Upper lobe of right lung (tissue), 1 donor: ENCODE measurements around the gene FAXC. TPM values are rescaled to one million over a fixed set of nuclear protein-coding genes. Genes with fewer than 3 reads are reported as not detected.

Source experiments
- ATAC-seq: fragments of 200-7000 bp; cut with Tn5 transposase; one replicate; pipeline ENCODE4 v1.9.1; 2020; ENCODE audit warnings: mild to moderate bottlenecking, moderate library complexity
- DNase-seq: peaks from one replicate; pipeline ENCODE4 v3.0.0-alpha.2; 2020
- H3K27ac ChIP-seq: fragments of 200-600 bp; one replicate; pipeline ENCODE4 v1.8.0; 2022
- H3K27me3 ChIP-seq: fragments of 200-600 bp; one replicate; pipeline ENCODE4 v1.8.0; 2022; ENCODE audit warnings: mild to moderate bottlenecking
- H3K36me3 ChIP-seq: fragments of 200-600 bp; one replicate; pipeline ENCODE4 v1.8.0; 2022
- H3K4me1 ChIP-seq: fragments of 200-600 bp; one replicate; pipeline ENCODE4 v1.8.0; 2022
- H3K4me3 ChIP-seq: fragments of 200-600 bp; one replicate; pipeline ENCODE4 v1.8.0; 2022; ENCODE audit warnings: mild to moderate bottlenecking
- H3K9me3 ChIP-seq: fragments of 200-600 bp; one replicate; pipeline ENCODE4 v1.8.0; 2022
- CTCF ChIP-seq: fragments of 200-600 bp; IDR thresholded peaks from one replicate; pipeline ENCODE4 v1.8.0; 2022; ENCODE audit warnings: antibody characterized with exemption
- intact Hi-C: fragments of 100-400 bp; cut with DNase I; formaldehyde crosslinking; loops from one replicate; pipeline ENCODE4 v1.11.0; 2022
- total RNA-seq: library from RNA; stranded (reverse); fragmentation: NEBNext Ultra II Directional; extraction: Animal tissue kit (Norgen Biotek cat#: 25700); gene quantifications from one replicate; pipeline ENCODE4 v1.2.1, GENCODE V29; 2021
- donor health status: DM: no; HTN: yes; CAD: no; lungs with severe emphysema.

FAXC gene
- total RNA-seq, 1 donor from 2014 or later, result 5.4 TPM

- Histone ChIP-seq H3K9me3 (no peaks in the 10 kb centered on the region), H3K36me3 (no peaks in the 10 kb centered on the region), H3K27ac (no peak overlapping the region), H3K27me3 (no peaks in the 10 kb centered on the region), H3K4me1 (no peaks in the 10 kb centered on the region), H3K4me3 (no peak overlapping the region)
- no peak for TF ChIP-seq CTCF
- DNase-seq (no peak), ATAC-seq (no peak)
- intact Hi-C loops, result no loop called here
Measured at GRCh38 chr6:99297006-99297405, 52.5 kb downstream of the FAXC start.

DNA sequence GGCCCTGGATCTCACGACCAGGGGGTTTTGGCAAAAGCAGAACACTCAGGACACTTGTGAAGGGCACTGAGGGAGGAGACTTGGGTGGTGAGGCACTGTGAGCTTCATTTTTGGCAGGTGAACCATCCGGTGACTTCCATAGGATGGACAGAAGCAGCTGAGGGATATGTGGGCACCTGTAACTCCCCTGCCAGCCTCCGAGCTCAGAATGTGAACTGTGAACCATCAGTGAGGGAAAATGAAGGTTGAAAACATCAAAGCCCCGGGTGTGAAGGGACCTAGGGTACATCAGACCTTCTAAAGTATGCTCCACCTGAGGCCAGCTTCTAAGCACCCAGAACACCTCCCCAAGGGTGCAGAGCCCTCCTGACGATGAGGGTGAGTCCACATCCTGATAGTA lies 53.2 kb downstream of the FAXC start:
- no peak for TF ChIP-seq CTCF
- ATAC-seq (no peak), DNase-seq (no peak)
- no peaks in the 10 kb centered on the region for H3K27me3 ChIP-seq
- no peaks in the 10 kb centered on the region for H3K4me1 ChIP-seq
- no peaks in the 10 kb centered on the region for H3K9me3 ChIP-seq
- no peak overlapping the region for H3K4me3 ChIP-seq
- H3K36me3 ChIP-seq, result no peaks in the 10 kb centered on the region
- intact Hi-C loops, result no loop called here
- H3K27ac ChIP-seq, result no peak overlapping the region

DNA sequence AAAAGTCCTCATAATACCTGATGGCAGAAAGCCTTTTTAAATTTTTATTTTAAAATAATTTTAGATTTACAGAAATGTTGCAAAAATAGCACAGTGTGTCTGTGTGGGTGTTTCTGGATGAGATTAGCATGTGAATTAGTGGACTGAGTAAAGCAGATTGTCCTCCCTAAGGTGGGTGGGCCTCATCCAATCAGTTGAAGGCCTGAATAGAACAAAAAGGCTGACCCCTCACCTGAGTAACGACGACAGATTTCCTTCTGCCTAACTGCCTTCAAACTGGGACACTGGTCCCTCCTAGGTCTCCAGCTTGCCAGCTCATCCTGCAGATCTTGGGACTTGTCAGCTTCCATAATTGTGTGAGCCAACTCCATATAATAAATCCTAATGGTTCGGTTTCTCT lies 54.2 kb downstream of the FAXC start:
- TF ChIP-seq CTCF, result no peak
- Histone ChIP-seq H3K27me3 (no peaks in the 10 kb centered on the region), H3K27ac (no peak overlapping the region), H3K9me3 (no peaks in the 10 kb centered on the region), H3K4me1 (no peaks in the 10 kb centered on the region), H3K36me3 (no peaks in the 10 kb centered on the region), H3K4me3 (no peak overlapping the region)
- ATAC-seq (no peak), DNase-seq (no peak)
- intact Hi-C loops, result no loop called here

GRCh38 chr6:99294786-99295185 lies 54.7 kb downstream of the FAXC start:
- no peaks in the 10 kb centered on the region for H3K27me3 ChIP-seq
- no peak for TF ChIP-seq CTCF

DNA sequence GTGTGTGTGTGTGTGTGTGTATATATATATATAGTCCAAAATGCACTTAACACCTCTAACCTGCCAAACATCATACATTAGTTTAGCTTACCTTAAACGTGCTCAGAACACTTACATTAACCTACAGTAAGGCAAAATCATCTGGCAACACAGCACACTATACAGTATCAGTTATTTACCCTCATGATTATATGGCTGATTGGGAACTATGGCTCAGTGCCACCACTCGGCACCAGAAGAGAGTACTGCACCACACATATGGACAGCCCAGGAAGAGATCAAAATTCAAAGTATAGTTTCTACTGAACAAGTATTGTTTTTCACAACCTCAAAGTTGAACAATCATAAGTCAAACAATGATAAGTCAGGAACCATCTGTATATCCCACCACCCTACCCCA lies 59.8 kb downstream of the FAXC start:
- Histone ChIP-seq H3K4me3 (no peak overlapping the region), H3K9me3 (no peaks in the 10 kb centered on the region), H3K27me3 (no peaks in the 10 kb centered on the region), H3K36me3 (no peaks in the 10 kb centered on the region), H3K27ac (no peak overlapping the region), H3K4me1 (no peaks in the 10 kb centered on the region)
- TF ChIP-seq CTCF, result no peak
- intact Hi-C loops, result no loop called here
- DNase-seq, result no peak
- no peak for ATAC-seq

More at GRCh38 chr6:99294786-99295185, 54.7 kb downstream of the FAXC start:
- Histone ChIP-seq H3K4me3 (no peak overlapping the region), H3K36me3 (no peaks in the 10 kb centered on the region), H3K4me1 (no peaks in the 10 kb centered on the region), H3K27ac (no peak overlapping the region), H3K9me3 (no peaks in the 10 kb centered on the region)
- no peak for ATAC-seq
- intact Hi-C loops, result no loop called here
- no peak for DNase-seq

GRCh38 chr6:99288668-99289067 lies 60.8 kb downstream of the FAXC start:
- no peaks in the 10 kb centered on the region for H3K36me3 ChIP-seq
- H3K4me3 ChIP-seq, result no peak overlapping the region
- intact Hi-C loops, result no loop called here
- ATAC-seq (no peak), DNase-seq (no peak)
- no peaks in the 10 kb centered on the region for H3K27me3 ChIP-seq
- H3K27ac ChIP-seq, result no peak overlapping the region
- H3K4me1 ChIP-seq, result no peaks in the 10 kb centered on the region
- H3K9me3 ChIP-seq, result no peaks in the 10 kb centered on the region
- TF ChIP-seq CTCF, result no peak
